HEK293T (cell line): ENCODE measurements around the gene ACY1.

Experiments
- HDGF ChIP-seq: fragments of 450-650 bp; IDR thresholded peaks from 2 replicates; pipeline ENCODE4 v1.6.1; 2017; ENCODE audit warnings: antibody characterized with exemption, borderline replicate concordance
- LEF1 ChIP-seq: fragments of 450-650 bp; IDR thresholded peaks from 2 replicates; pipeline ENCODE4 v1.6.1; 2017; ENCODE audit warnings: mild to moderate bottlenecking, borderline replicate concordance
- SP1 ChIP-seq: fragments of 450-650 bp; IDR thresholded peaks from 2 replicates; pipeline ENCODE4 v1.6.1; 2017

GRCh38 chr3:51987568-51987967 lies 4.2 kb downstream of the ACY1 start:
- TF ChIP-seq SP1 = no peak
- no peak for TF ChIP-seq LEF1
- no peak for TF ChIP-seq HDGF
